ENCODE measurements around the gene ENOX1. TPM values are rescaled to one million over a fixed set of nuclear protein-coding genes. Genes with fewer than 3 reads are reported as not detected.

Gene ENOX1
- total RNA-seq, 2 experiments from 2014 or later = 0.09 TPM

GRCh38 chr13:43267916-43268315 is 518.9 kb downstream of the ENOX1 start:
- ChIA-PET CTCF (interaction anchor here (1.1 kb wide), 1 partner anchor 301 kb away, joined by 3 read pairs; no protein-coding TSS in a partner anchor), POLR2A (no interaction called here)
- Mint-ChIP-seq H3K4me3 (no peak overlapping the region), H3K4me1 (ENCODE audit: low read depth) (no peaks in the 10 kb centered on the region), H3K9me3 (no peaks in the 10 kb centered on the region), H3K27me3 (no peaks in the 10 kb centered on the region), H3K27ac (no peak overlapping the region), H3K36me3 (ENCODE audit: low read depth) (no peaks in the 10 kb centered on the region)
- DNase-seq (no peak), ATAC-seq (no peak)
- intact Hi-C loops (cut with micrococcal nuclease) = no loop called here
- TF ChIP-seq, protein P1, sequence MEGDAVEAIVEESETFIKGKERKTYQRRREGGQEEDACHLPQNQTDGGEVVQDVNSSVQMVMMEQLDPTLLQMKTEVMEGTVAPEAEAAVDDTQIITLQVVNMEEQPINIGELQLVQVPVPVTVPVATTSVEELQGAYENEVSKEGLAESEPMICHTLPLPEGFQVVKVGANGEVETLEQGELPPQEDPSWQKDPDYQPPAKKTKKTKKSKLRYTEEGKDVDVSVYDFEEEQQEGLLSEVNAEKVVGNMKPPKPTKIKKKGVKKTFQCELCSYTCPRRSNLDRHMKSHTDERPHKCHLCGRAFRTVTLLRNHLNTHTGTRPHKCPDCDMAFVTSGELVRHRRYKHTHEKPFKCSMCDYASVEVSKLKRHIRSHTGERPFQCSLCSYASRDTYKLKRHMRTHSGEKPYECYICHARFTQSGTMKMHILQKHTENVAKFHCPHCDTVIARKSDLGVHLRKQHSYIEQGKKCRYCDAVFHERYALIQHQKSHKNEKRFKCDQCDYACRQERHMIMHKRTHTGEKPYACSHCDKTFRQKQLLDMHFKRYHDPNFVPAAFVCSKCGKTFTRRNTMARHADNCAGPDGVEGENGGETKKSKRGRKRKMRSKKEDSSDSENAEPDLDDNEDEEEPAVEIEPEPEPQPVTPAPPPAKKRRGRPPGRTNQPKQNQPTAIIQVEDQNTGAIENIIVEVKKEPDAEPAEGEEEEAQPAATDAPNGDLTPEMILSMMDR (IDR thresholded peaks at IDR 0.05) = no peak

DNA sequence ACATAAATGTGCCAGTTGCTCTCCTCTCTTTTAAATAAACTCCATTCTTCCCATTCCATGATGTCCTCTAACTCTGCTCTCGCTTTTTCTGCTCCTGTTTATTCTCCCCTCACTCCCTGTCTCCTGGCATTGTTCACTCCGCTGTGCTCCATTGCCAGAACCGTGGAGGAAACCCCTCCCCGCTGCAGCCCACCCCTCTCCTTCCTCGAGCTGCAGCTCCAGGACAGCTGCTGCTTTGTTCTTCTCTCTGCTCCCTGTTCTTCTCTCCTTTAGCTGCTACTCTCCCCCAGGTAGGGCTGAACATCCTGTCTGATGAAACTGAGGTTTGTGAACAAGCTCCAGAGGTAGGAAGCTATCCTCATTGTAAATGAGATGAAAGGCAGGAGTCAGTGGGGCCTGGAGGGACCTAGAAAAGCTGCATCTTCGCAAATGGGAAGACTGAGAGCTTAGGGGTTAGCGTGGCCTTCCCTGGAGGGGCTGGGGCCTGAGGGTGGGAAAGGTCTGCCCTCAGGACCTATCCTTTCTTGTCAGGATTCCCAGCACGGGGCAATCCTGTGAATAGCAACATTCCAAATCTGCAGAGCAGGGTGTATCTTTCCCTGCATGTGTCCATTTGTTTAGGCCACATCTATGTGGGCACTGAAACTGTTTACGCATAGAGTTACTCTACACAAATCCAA is 519.7 kb downstream of the ENOX1 start:
- intact Hi-C loops (cut with micrococcal nuclease) = no loop called here
- POLR2A ChIA-PET = no interaction called here
- no peak overlapping the region for H3K27ac Mint-ChIP-seq

DNA sequence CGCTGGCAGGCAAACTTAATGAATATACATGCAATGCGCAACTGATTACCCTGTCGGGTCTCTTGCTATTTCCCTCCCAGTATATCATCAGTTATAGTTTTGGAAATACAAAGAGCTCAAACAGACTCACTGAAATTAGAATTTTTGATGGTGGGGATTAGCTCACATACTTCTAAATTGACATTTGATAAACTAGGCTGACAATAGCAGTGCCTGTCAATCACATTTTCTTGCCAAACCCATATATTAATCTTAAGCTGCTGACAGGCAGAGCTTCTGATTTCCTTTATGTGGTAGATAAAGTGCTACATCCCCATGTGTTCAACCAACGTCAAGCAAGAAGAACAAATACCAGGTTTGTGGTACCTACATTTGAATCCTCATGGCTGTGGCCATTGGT is 521.7 kb downstream of the ENOX1 start:
- Mint-ChIP-seq H3K36me3 (ENCODE audit: low read depth) (no peaks in the 10 kb centered on the region), H3K4me3 (no peak overlapping the region), H3K27me3 (no peaks in the 10 kb centered on the region), H3K27ac (no peak overlapping the region), H3K9me3 (peaks cover 2% of the 10 kb centered on the region), H3K4me1 (ENCODE audit: low read depth) (no peaks in the 10 kb centered on the region)
- TF ChIP-seq, protein P1 (IDR thresholded peaks at IDR 0.05) = no peak
- intact Hi-C loops (cut with micrococcal nuclease) = no loop called here
- DNase-seq (no peak), ATAC-seq (no peak)
- CTCF ChIA-PET = no interaction called here
- POLR2A ChIA-PET = no interaction called here

More for the DNA sequence above, 519.7 kb downstream of the ENOX1 start:
- no peak overlapping the region for H3K4me3 Mint-ChIP-seq
- ATAC-seq (no peak), DNase-seq (no peak)
- TF ChIP-seq, protein P1 (IDR thresholded peaks at IDR 0.05) = no peak
- no peaks in the 10 kb centered on the region for H3K36me3 Mint-ChIP-seq (ENCODE audit: low read depth)
- no peaks in the 10 kb centered on the region for H3K9me3 Mint-ChIP-seq
- H3K27me3 Mint-ChIP-seq = no peaks in the 10 kb centered on the region
- H3K4me1 Mint-ChIP-seq (ENCODE audit: low read depth) = no peaks in the 10 kb centered on the region
- CTCF ChIA-PET = no interaction called here

DNA sequence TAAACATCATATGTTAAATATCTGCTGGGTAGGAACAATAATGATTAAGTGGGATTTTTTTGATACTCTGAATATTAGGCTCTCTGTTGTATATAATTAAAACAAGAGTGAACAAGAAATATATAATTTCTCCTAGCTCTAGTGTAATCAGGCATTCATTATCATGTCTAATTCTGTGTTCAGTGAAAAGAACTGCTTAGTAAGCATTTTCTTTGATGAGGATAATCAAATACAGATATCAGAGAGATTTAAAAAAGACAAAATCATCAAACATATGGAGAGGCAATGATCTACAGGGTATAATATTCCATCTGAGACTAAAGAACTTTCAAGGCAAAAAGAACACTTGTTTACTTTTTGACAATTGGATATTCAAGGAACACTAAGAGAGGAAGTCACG is 522.3 kb downstream of the ENOX1 start:
- CTCF ChIA-PET = no interaction called here
- ATAC-seq (no peak), DNase-seq (no peak)
- H3K9me3 Mint-ChIP-seq = peaks cover 2% of the 10 kb centered on the region
- no peaks in the 10 kb centered on the region for H3K27me3 Mint-ChIP-seq
- no peak overlapping the region for H3K4me3 Mint-ChIP-seq
- H3K36me3 Mint-ChIP-seq (ENCODE audit: low read depth) = no peaks in the 10 kb centered on the region
- TF ChIP-seq, protein P1 (IDR thresholded peaks at IDR 0.05) = no peak
- intact Hi-C loops (cut with micrococcal nuclease) = no loop called here
- no peak overlapping the region for H3K27ac Mint-ChIP-seq
- POLR2A ChIA-PET = no interaction called here
- H3K4me1 Mint-ChIP-seq (ENCODE audit: low read depth) = no peaks in the 10 kb centered on the region

GRCh38 chr13:43263047-43263446 is 523.7 kb downstream of the ENOX1 start:
- Mint-ChIP-seq H3K9me3 (peaks cover 2% of the 10 kb centered on the region), H3K4me3 (no peak overlapping the region), H3K27me3 (no peaks in the 10 kb centered on the region), H3K4me1 (ENCODE audit: low read depth) (no peaks in the 10 kb centered on the region), H3K27ac (no peak overlapping the region), H3K36me3 (ENCODE audit: low read depth) (no peaks in the 10 kb centered on the region)
- intact Hi-C loops (cut with micrococcal nuclease) = no loop called here
- no peak for ATAC-seq
- CTCF ChIA-PET = no interaction called here
- TF ChIP-seq, protein P1 (IDR thresholded peaks at IDR 0.05) = no peak
- DNase-seq = no peak
- POLR2A ChIA-PET = no interaction called here
